Uterus (tissue), 2 donors: ENCODE data around the gene MAML1.

Experiments
- CTCF ChIP-seq, 4 experiments: fragments of 200-600 bp in 2 of 4; fragments of 450-650 bp in 2 of 4; sonication (generic) in 2 of 4; IDR thresholded peaks; one replicate each; pipeline ENCODE4 v1.5.1; 2016 to 2019; ENCODE audit warnings: antibody characterized with exemption in 4 of 4, mild to moderate bottlenecking in 2 of 4, moderate library complexity in 1 of 4
- POLR2A ChIP-seq, 2 donors: fragments of 450-650 bp; IDR thresholded peaks; one replicate each; pipeline ENCODE4 v1.6.1; 2016; ENCODE audit warnings: antibody characterized with exemption in 2 of 2, mild to moderate bottlenecking in 1 of 2, moderate library complexity in 1 of 2

GRCh38 chr5:179817890-179818745 is 85.5 kb downstream of the MAML1 start:
- no peak for TF ChIP-seq CTCF (IDR thresholded peaks at IDR 0.05)
- no peak for TF ChIP-seq POLR2A (IDR thresholded peaks at IDR 0.05)
